HUDEP-2 (cell line): ENCODE measurements around the gene FBLN1.

ENCODE experiments used
- DNase-seq, 76 experiments: peaks; one replicate each; lab custom pipeline; 2025; ENCODE audit not compliant: unreplicated experiment in 76 of 76; lab: John Stamatoyannopoulos, UW

FBLN1 gene

DNA sequence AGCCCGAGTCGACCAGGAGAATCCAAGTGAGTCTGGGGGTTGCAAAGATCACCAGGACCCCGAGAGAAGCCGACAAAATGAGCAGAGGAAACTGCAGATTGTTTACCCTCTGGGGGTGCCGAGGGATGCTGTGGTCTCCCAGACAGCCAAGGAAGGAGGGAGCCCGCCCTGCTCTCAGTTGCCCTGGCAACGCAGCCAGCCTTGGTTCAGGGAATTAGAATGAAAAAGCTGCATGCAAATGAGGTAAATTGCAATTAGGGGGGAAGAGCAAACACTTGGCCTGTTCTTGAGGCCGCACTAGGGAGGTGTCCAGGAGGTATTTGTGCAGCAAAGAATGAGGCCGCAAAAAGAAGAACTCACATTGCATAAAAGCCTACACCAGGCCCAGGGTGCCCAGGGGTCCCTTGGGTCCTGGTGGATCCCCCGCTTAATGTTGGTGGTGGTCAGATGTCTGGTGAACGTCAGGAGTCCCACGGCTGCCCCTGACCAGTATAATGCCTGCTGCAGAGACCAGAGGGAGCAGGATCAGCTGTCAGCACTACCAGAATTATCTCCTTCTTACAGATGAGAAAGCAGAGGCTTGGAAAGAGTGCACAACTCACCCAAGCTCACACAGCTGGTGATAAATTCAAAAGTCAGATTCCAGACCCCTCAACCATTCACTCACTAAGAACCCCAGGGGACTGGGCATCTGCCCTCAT is 128.6 kb downstream of the FBLN1 start:
- no peak for DNase-seq

DNA sequence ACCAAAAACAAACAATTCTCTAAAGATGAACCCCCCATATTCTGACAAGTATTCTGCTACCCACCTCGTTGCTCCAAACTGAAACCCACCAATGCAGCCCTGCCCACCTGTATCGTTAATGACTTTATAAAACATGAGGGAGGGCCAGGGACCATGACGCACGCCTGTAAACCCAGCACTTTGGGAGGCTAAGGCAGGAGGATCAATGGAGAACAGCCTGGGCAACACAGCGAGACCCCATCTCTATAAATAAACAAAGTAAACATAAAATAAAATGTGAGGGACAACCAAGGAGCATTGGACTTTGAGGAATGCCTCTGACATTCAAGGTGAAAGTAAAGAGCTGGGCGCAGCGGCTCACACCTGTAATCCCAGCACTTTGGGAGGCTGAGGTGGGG is 129.2 kb downstream of the FBLN1 start:
- DNase-seq, result no peak

DNA sequence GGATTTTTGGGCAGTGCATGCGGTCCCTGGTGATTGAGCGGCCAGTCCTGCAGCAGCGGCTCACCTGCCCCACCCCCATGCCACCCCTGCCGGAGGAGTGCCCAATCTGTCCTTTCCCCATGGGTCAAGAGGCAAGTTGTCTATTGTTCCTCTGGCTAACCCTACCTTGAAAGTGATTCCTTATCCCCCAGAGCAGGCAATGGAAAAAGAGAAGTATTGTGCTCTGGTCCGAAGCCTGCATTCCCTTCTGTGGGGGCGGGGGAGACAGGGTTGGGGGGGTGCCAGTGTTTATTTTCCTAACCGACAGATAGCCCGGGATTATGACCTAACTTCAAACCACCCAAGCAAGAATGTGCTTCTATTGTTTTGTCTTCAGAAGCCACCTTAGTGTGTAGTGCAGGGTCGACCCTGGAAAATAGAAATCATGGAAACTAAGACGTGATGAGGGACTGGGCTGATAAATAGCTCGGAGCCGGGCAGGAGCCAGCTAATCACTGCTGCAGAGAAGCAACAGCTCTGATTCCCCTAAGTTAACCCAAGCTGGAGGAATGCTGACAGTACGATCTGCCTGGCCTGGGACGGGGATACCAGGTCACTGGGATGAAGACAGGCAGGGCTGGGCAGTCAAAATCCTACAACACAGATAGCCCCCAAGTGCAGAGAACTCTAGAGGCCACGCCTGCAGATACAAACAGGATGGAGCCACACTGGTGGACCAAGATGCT is 130.3 kb downstream of the FBLN1 start:
- DNase-seq, result no peak

DNA sequence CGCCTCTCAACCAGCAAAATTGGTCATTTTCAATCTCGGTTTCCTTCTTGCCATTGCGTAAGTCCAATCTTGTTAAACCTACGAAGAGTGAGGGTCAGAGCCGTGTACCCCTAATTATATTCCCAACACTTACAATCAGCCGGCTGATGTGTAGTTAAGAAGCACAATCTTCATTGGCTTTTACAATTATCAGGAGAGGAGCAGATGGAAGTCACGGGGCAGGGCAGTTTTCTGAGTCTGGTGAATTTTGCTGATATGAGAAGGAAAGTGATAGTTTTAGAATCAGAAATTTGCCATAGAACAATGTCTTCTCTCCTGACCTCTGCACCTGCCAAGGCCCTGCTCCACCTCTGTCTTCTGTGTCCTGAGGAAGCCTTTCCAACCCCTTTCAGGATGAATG is 134.0 kb downstream of the FBLN1 start:
- peak in 17 of 76 experiments; percentile 2 to 41 (median 9) for DNase-seq

DNA sequence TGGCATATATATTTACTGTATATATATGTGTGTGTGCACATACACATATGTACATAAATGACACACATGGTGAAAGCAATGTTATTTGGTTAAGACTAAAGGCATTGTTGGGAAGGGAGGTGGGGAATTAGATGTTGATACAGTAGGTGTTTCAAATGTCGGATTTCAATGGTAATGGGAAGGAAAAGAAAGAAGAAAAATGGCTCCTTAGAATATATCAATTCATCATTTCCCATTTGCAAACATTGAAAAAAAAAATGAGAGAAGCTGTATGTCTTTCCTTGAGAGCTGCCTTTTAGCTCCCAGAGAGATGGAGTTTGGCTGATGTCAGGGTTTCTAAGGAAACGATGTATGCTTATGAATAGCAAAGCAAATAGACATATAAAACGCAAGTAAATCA is 135.5 kb downstream of the FBLN1 start:
- no peak for DNase-seq

DNA sequence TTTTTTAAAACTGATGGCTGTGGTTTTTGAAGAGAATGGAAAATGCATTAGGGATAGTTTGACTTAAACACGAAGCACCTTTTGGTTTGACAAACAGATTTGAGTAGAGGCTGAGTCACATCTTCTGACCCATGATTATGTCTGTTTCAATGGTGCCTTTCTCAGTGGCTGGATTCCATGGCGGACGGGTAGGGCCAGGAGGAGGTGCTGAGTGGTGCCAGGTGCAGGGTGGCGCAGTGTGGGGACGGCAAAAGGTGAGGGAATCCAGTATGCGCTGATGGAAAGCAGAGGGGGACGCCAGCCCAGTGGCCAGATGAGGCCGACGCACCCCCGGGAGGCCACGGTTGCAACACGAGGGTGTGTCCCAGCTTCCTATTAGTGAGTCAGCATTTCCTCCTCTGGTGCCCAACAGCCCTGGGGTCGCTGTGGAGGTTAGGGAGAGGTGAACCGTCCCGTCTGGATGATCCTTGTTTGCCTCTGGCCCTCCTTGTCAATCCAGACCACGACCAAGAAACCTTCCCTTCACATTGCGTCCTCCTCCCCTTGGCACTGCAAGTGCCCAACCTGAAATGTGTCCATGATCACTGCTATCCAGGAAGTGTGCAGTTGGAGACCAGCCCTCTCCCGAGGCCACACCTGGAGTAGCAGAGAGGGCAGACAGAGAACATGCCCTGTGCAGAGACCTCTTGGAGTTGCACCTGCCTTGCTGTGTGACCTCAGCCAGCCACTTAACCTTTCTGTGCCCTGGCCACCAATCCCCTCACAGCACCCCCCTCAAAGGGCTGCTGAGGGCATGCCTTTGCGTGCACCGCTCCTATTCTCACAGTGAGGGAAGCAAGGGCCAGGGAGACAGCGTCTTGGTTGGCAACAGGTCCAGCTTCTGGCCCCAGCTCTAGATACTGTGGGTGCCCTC is 136.4 kb downstream of the FBLN1 start:
- peak in 8 of 76 experiments; percentile 1 to 36 (median 6) for DNase-seq

DNA sequence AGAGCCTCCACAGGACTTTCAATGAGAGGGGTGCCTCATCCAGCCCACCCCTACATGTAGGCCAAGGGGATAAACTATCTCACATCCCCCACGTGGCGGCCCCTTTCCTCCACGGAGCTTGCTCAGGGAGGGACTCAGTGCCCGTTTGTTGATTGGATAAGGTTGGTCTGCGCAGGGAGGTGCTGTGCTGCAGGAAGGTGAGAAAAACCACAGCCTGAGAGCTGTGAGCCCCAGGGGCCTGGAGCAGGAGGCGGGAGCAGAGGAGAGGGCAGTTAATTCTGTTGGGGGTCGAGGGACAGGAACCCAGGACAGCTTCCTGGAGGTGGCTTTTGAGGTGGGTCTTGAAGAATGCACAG is 137.0 kb downstream of the FBLN1 start:
- peak in 1 of 76 experiments; percentile 4 for DNase-seq

DNA sequence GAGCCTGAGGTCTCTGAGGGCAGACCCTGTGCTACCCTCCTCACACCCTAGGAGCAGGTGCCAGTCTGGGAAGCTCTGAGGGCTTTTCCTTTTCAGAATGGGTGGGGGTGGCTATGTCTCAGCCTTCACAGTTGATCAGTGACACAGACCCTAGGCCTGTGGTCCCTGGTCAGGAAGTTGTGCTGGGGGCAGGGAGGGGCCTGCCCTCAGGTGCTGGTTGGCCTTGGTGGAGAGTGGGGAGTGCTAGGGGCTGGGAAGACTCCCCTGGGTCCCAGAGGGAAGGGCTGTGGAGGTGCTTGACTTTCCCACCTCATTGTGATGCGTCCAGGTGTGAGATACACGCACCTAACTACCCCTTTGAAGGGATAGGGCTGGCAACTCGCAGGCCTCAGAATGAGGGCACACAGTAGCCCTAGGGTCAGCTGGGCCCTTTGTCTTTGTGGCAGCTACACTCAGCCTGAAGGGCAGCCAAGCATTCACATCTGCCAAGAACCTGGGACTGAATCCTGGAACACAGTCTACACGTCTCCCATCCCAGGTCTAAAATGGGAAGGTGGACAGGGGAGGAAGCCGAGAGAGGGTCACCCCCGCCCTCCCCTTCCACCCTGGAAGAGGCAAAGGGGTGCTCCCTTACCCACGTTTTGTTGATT is 137.7 kb downstream of the FBLN1 start:
- no peak for DNase-seq

DNA sequence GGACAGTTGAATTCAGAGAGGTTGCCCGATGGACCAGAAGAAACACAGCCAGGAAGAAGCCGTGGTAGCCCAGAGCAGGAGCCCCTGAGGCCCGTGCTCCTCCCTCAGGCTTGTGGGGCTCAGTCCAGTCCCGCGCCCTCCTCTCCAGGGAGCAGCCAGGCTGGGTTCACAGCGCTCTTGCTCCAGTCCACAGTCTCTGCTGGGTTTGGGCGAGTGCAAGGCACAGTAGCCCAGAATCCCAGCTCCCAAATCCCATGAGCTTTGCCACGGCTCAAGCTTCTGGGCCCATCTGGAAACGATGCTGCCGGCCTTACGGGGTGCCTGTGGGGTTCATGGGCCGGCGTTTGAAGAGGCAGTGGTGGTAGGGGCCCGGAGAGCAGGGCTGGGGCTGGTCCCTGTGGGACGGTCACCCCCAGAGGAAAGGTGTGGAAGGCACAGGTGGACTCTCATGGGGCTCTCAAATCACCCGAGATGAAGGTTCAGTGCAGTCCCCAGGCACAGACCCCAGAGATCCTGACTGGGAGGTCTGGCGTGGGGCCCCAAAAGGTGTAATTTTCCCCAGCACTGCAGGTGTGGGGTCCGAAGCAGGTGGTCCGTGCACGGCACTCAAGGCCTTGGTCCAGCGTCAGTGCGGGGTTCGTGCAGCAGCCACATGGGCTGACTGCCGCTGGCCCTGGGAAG is 138.4 kb downstream of the FBLN1 start:
- no peak for DNase-seq

DNA sequence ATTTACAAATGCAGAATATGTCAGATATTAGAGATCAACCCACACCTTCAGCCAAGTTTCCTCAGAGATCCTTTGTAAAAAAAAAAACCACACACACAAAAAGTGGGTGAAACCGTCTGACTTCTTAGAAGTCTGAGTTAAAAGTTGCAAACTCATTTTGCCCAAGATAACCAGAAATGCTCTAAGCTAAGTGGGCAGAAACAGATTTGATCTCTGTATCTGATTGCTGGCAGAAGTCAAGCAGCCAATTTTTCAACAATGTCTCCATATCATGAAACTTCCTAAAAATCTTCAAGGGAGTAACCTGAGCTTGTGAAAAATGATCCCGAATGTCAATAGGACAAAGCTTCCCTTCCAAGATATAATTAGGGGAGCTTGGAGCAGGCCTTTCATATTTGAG is 140.3 kb downstream of the FBLN1 start:
- DNase-seq, result peak in 26 of 76 experiments; percentile 6 to 75 (median 34)

DNA sequence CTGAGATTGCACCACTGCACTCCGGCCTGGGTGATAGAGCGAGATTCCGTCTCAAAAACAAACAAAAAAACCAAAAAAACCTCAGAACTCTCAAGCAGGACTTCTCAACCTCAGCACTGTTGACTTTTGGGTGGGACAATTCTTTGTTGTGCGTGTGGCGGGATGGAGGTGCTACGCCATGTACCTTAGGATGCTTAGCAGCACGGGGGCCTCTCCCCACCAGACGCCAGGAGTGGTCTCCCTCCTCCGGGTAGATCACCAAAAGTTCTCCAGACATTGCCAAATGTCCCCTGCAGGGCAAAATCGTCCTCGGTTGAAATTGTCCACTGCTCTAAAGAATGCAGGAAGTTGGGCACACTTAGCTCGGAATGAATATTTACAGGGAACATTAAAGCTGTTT is 142.0 kb downstream of the FBLN1 start:
- DNase-seq, result no peak

DNA sequence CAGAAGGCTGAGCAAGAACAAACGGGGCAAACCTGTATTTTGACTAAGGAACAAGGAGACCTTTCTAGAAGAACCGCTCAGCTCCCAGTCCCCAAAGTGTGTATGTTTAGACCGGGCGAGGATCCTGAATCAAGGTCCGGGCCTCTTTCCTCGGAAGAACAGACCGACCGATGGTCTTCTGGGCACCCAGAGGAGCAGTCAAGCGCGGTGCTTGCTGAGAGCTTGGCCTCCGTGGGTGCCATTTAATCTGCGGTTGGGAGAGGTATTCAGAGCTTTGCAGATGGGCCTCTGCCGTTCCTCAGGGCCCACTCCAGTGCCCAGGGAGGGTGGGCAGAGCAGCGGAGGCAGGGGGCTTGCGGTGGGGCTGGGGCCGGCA is 142.5 kb downstream of the FBLN1 start:
- DNase-seq, result no peak

DNA sequence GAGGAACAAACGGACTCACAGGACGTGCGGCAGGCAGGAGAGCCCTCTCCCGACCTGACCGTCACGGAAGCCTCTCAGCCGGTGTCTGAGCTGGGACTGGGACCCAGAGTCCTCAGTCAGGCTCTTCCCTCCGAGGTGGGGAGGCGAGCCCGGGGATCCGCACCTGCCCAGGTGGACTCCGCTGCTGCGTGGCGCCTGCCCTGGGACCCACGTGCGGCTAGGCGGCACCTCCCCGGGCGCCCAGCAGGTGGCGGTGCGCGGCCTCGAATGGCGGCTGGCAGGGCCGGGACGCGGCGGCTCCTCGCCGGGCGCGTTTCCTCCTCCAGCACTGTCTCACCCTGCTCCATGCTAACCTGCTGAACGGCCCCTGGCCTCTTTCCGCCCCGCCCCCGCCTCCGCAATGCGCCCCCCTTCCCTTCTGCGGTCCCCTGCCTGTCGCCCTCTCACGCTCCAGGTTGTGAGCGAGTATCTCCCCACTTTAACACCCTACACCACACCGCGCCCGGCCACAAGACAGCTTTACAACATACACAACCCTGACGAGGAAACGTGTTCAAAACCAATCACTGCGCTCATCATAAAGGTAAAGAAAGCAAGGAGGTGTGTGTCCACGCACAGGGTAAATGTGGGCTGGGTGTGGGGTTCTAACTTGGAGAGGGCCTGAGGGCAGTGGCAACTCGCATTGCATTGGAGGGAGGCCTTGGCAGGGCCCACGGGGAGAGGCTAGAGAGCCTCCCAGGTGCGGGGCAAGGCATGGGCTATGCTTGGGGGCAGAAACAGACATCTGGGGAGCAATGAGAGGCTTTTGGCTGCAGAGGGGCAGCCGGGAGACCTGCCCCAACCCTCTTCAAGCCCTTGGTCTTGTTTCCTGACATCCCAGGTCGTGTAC is 143.1 kb downstream of the FBLN1 start:
- DNase-seq, result peak in 51 of 76 experiments; percentile 4 to 75 (median 41)

DNA sequence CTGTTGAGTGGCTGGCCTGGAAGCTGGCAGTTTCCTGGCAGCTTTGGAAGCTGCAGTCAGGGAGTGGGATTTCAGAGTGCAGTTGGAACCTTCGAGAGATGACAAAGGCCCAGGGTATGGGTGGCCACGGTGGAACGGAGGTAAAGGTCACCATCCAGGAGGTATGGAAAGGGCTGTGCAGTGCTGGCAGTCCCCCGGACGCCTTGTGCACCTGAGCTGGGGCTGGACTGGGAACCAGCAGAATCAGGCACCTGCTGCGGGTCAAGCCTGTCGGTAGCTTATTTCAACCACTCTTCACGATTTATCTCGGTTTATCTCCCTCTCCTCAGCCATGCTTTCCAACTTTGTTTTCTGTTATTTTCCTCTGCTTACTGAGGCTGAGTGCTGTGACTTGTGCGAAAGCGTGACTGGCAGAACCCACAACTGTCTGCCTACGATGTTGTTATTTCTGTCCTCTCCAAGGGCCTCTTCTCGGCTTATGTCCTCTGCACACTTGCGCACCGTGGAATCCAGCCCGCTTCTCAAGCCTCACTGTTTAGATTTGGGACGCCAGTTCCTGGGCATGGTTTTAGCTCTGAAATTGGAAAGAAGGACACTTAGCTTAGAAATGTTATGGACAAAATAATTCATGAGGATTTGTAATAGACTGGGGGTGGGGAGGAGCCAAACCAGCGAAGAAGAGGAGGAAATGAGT is 145.0 kb downstream of the FBLN1 start:
- DNase-seq, result no peak

DNA sequence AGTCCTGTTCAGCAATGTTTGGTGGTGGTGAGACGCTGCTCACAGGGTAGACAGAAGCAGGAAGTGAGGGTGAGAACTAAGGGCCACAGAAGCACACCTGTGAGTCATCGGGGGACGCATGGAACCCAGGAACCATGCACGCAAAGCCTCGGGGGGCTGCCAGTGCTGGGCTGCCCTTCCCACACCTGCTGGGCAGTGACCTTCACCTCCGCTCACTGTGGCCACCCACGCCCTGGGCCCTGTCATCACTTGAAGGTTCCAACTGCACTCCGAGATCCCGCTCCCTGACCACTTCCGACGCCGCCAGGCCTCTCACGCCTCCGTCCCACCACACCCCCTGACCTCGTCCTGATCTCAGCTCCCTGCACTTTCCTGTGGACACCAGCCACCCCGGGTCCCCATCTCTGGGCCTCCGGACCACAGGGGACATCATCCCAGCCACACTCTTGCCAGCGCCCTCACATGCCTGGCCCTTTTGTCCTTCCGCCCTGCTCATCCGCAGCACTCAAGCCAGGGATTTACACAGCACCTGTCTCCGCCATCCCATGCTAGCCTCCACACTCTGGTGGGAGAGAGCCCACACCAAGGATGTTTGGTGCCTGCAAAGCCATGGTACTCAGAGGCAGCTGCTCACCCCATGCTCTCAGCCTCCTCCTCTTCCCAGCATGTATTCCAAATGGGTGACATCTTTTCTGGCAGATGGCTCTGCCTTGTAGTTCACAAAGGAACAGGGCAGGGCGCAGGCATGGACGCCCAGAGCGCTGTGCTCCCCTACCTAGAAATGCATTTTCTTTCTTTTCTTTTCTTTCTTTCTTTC is 145.8 kb downstream of the FBLN1 start:
- no peak for DNase-seq

DNA sequence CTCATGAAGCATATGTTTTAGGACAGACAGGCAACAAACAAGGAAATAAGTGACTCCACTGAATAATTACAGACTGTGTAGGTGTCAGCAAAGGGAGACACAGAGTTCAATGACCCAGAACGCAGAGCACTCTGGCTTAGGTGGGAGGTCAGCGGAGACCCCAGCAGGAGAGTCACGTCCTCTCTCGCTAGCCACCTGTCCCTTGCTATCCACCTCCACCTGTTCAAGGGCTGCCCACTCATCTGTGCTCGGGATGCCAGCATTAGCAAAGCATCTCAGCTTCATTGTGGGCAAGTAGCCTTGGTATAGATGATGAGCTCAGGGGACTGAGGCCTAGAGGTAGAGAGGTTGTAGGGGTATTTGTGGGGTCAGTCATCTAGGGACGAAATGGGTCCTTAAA is 147.1 kb downstream of the FBLN1 start:
- DNase-seq, result no peak

DNA sequence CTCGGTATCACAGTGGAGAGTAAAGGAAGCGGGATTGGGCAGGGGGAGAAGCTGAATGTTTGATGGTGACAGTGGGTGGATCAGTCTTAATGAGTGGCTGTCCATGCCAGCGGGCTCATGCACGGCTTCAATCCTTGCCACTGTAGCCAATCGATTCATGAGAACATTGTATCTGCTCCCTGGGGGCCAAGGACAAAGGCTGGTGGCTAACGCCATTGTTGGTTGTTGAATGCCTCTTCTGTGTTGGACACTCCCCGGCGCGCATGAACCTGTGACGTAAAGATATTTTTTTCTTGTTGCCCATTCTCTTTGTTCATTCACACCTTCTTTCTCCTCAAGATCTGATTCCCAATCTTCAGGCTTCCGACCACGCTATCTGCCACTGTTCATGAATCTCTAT is 148.0 kb downstream of the FBLN1 start:
- DNase-seq, result no peak
